HepG2 (cell line): ENCODE measurements around the gene SLC25A33. TPM values are rescaled to one million over a fixed set of nuclear protein-coding genes. Genes with fewer than 3 reads are reported as not detected.

Experiments
- CEBPB ChIP-seq: IDR thresholded peaks from 2 replicates; pipeline ENCODE4 v1.6.1; 2011; ENCODE audit warnings: low read depth, low read length, improper control_type of control experiment, borderline replicate concordance
- DDIT3 ChIP-seq: sonication (generic); formaldehyde crosslinking; IDR thresholded peaks from 2 replicates; pipeline ENCODE4 v1.4.0; 2020; ENCODE audit warnings: mild to moderate bottlenecking, missing genetic modification reagents
- FOXM1 ChIP-seq: sonication (generic); formaldehyde crosslinking; IDR thresholded peaks from 2 replicates; pipeline ENCODE4 v1.5.0; 2020; ENCODE audit warnings: missing genetic modification reagents
- GFI1 ChIP-seq: sonication (generic); formaldehyde crosslinking; IDR thresholded peaks from 2 replicates; pipeline ENCODE4 v1.5.0; 2020; ENCODE audit warnings: missing genetic modification reagents, mild to moderate bottlenecking, borderline replicate concordance
- LBX2 ChIP-seq: sonication (generic); formaldehyde crosslinking; IDR thresholded peaks from 2 replicates; pipeline ENCODE4 v1.5.0; 2020; ENCODE audit warnings: missing genetic modification reagents, mild to moderate bottlenecking, borderline replicate concordance
- MED13 ChIP-seq: sonication (generic); formaldehyde crosslinking; IDR thresholded peaks from 2 replicates; pipeline ENCODE4 v1.5.0; 2020; ENCODE audit warnings: missing genetic modification reagents
- RFX1 ChIP-seq: fragments of 450-650 bp; IDR thresholded peaks from 2 replicates; pipeline ENCODE4 v1.6.1; 2017
- SNRNP70 ChIP-seq: fragments of 200-400 bp; formaldehyde crosslinking; IDR thresholded peaks from 2 replicates; pipeline ENCODE4 v1.6.1; 2017; ENCODE audit warnings: mild to moderate bottlenecking, low read depth, low read length, moderate library complexity
- ZMAT5 ChIP-seq: sonication (generic); formaldehyde crosslinking; IDR thresholded peaks from 2 replicates; pipeline ENCODE4 v1.5.0; 2020; ENCODE audit warnings: mild to moderate bottlenecking, low read depth, missing genetic modification reagents, borderline replicate concordance
- ZMYM4 ChIP-seq: sonication (generic); formaldehyde crosslinking; IDR thresholded peaks from 2 replicates; pipeline ENCODE4 v1.8.1; 2023; ENCODE audit warnings: mild to moderate bottlenecking, missing genetic modification reagents
- ZNF253 ChIP-seq: sonication (generic); formaldehyde crosslinking; IDR thresholded peaks from 2 replicates; pipeline ENCODE4 v1.8.0; 2022; ENCODE audit warnings: mild to moderate bottlenecking, missing genetic modification reagents, borderline replicate concordance
- ZNF382 ChIP-seq: sonication (generic); formaldehyde crosslinking; IDR thresholded peaks from 2 replicates; pipeline ENCODE4 v1.5.0; 2020; ENCODE audit warnings: missing genetic modification reagents, mild to moderate bottlenecking, borderline replicate concordance
- ZNF577 ChIP-seq: sonication (generic); formaldehyde crosslinking; IDR thresholded peaks from 2 replicates; pipeline ENCODE4 v1.4.0; 2020; ENCODE audit warnings: mild to moderate bottlenecking, low read depth, missing genetic modification reagents, borderline replicate concordance
- ZNF589 ChIP-seq: sonication (generic); formaldehyde crosslinking; conservative IDR thresholded peaks from 2 replicates; pipeline ENCODE4 v1.8.0; 2022; ENCODE audit warnings: mild to moderate bottlenecking, moderate library complexity, missing genetic modification reagents
- ZNF839 ChIP-seq: sonication (generic); formaldehyde crosslinking; IDR thresholded peaks from 2 replicates; pipeline ENCODE4 v1.4.0; 2020; ENCODE audit warnings: missing genetic modification reagents, mild to moderate bottlenecking, borderline replicate concordance
- ZNF878 ChIP-seq: sonication (generic); formaldehyde crosslinking; IDR thresholded peaks from 2 replicates; pipeline ENCODE4 v1.8.1; 2023; ENCODE audit warnings: mild to moderate bottlenecking, missing genetic modification reagents, moderate library complexity
- ZSCAN25 ChIP-seq: sonication (generic); formaldehyde crosslinking; IDR thresholded peaks from 2 replicates; pipeline ENCODE4 v1.8.0; 2022; ENCODE audit warnings: mild to moderate bottlenecking, missing genetic modification reagents
- polyA plus RNA-seq, 8 experiments: library from polyadenylated mRNA; depleted of rRNA in 3 of 8; stranded (reverse) in 7 of 8; unstranded in 1 of 8; fragments of >200 nt; fragmentation: Illumina TruSeq in 4 of 8; extraction: Trizol in 4 of 8; gene quantifications; 2 replicates each; pipeline versions ENCODE4 v1.2.1 to v1.2.3, GENCODE V29; 2011 to 2016; ENCODE audit warnings: low read depth in 4 of 8, missing spikeins in 1 of 8, mixed read lengths in 1 of 8; ENCODE audit not compliant: insufficient read depth in 1 of 8
- total RNA-seq, 5 experiments: library from RNA; depleted of rRNA; stranded (reverse); fragments of >200 nt; fragmentation: Illumina TruSeq; extraction: Trizol; gene quantifications; 2 replicates each; pipeline ENCODE4 v1.2.3, GENCODE V29; 2016; ENCODE audit warnings: low read depth in 1 of 5
- TF ChIP-seq, protein P1 (sequence below): sonication (generic); formaldehyde crosslinking; IDR thresholded peaks from 2 replicates; pipeline ENCODE4 v1.5.0; 2020; ENCODE audit warnings: missing genetic modification reagents, mild to moderate bottlenecking, borderline replicate concordance
- TF ChIP-seq, protein P2 (sequence below): sonication (generic); formaldehyde crosslinking; conservative IDR thresholded peaks from 2 replicates; pipeline ENCODE4 v1.8.1; 2023; ENCODE audit warnings: missing genetic modification reagents
- TF ChIP-seq, protein P3 (sequence below): sonication (generic); formaldehyde crosslinking; conservative IDR thresholded peaks from 2 replicates; pipeline ENCODE4 v1.4.0; 2020; ENCODE audit warnings: missing genetic modification reagents
- TF ChIP-seq, protein P4 (sequence below): sonication (generic); formaldehyde crosslinking; conservative IDR thresholded peaks from 2 replicates; pipeline ENCODE4 v1.4.0; 2020; ENCODE audit warnings: missing genetic modification reagents

Gene SLC25A33
- total and polyA plus RNA-seq, 2 of the 13 experiments (the other 11 are each of a cell fraction or from before 2014, with no cell fraction given), result 15.4 to 50.3 TPM

GRCh38 chr1:9557624-9558023 lies 18.4 kb downstream of the SLC25A33 start (continued):
- TF ChIP-seq FOXM1 (CRISPR knock-in tag) (no peak), ZSCAN25 (no peak), ZMYM4 (peak; percentile 36; the same call in 1 of the 2 replicates), LBX2 (CRISPR knock-in tag) (no peak), ZNF589 (CRISPR knock-in tag) (no peak), GFI1 (CRISPR knock-in tag) (peak; percentile 69; the same call in 1 of the 2 replicates), ZNF577 (CRISPR knock-in tag) (no peak), ZNF253 (CRISPR knock-in tag) (no peak), ZNF839 (no peak), CEBPB (peak; percentile 40; the same call in 1 of the 2 replicates), ZNF382 (CRISPR knock-in tag) (no peak), ZNF878 (no peak), DDIT3 (no peak), ZMAT5 (no peak), RFX1 (no peak), SNRNP70 (no peak), MED13 (CRISPR knock-in tag) (no peak)
- TF ChIP-seq, protein P1, sequence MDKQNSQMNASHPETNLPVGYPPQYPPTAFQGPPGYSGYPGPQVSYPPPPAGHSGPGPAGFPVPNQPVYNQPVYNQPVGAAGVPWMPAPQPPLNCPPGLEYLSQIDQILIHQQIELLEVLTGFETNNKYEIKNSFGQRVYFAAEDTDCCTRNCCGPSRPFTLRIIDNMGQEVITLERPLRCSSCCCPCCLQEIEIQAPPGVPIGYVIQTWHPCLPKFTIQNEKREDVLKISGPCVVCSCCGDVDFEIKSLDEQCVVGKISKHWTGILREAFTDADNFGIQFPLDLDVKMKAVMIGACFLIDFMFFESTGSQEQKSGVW (CRISPR knock-in tag), result no peak
- TF ChIP-seq, protein P2, sequence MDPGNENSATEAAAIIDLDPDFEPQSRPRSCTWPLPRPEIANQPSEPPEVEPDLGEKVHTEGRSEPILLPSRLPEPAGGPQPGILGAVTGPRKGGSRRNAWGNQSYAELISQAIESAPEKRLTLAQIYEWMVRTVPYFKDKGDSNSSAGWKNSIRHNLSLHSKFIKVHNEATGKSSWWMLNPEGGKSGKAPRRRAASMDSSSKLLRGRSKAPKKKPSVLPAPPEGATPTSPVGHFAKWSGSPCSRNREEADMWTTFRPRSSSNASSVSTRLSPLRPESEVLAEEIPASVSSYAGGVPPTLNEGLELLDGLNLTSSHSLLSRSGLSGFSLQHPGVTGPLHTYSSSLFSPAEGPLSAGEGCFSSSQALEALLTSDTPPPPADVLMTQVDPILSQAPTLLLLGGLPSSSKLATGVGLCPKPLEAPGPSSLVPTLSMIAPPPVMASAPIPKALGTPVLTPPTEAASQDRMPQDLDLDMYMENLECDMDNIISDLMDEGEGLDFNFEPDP (CRISPR knock-in tag), result no peak
- TF ChIP-seq, protein P3, sequence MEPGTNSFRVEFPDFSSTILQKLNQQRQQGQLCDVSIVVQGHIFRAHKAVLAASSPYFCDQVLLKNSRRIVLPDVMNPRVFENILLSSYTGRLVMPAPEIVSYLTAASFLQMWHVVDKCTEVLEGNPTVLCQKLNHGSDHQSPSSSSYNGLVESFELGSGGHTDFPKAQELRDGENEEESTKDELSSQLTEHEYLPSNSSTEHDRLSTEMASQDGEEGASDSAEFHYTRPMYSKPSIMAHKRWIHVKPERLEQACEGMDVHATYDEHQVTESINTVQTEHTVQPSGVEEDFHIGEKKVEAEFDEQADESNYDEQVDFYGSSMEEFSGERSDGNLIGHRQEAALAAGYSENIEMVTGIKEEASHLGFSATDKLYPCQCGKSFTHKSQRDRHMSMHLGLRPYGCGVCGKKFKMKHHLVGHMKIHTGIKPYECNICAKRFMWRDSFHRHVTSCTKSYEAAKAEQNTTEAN (CRISPR knock-in tag), result no peak
- TF ChIP-seq, protein P4, sequence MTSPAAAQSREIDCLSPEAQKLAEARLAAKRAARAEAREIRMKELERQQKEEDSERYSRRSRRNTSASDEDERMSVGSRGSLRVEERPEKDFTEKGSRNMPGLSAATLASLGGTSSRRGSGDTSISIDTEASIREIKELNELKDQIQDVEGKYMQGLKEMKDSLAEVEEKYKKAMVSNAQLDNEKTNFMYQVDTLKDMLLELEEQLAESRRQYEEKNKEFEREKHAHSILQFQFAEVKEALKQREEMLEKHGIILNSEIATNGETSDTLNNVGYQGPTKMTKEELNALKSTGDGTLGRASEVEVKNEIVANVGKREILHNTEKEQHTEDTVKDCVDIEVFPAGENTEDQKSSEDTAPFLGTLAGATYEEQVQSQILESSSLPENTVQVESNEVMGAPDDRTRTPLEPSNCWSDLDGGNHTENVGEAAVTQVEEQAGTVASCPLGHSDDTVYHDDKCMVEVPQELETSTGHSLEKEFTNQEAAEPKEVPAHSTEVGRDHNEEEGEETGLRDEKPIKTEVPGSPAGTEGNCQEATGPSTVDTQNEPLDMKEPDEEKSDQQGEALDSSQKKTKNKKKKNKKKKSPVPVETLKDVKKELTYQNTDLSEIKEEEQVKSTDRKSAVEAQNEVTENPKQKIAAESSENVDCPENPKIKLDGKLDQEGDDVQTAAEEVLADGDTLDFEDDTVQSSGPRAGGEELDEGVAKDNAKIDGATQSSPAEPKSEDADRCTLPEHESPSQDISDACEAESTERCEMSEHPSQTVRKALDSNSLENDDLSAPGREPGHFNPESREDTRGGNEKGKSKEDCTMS (CRISPR knock-in tag), result no peak
